Lung (tissue), 12 donors: ENCODE measurements around the gene NLE1. TPM values are rescaled to one million over a fixed set of nuclear protein-coding genes. Genes with fewer than 3 reads are reported as not detected.

ENCODE experiments used
- ATAC-seq: fragments of 200-7000 bp; cut with Tn5 transposase; one replicate; pipeline ENCODE4 v1.9.1; 2020; ENCODE audit warnings: moderate number of reproducible peaks; ENCODE audit not compliant: insufficient read depth, low FRiP score
- DNase-seq, 3 donors: peaks; one replicate each; pipeline ENCODE4 v3.0.0-alpha.2; 2013 to 2017
- H3K27ac ChIP-seq, 2 donors: one replicate each; pipeline ENCODE4 v1.5.1; 2013; ENCODE audit warnings: mild to moderate bottlenecking in 2 of 2, moderate library complexity in 2 of 2, control low read depth in 1 of 2, inconsistent platforms in 1 of 2, low read depth in 1 of 2, low read length in 1 of 2
- H3K27me3 ChIP-seq, 3 donors: one replicate each; pipeline ENCODE4 v1.5.1; 2013; ENCODE audit warnings: low read length in 2 of 3; ENCODE audit not compliant: control insufficient read depth in 3 of 3, insufficient read depth in 3 of 3
- H3K36me3 ChIP-seq, 4 donors: one replicate each; pipeline ENCODE4 v1.5.1; 2013; ENCODE audit warnings: low read length in 4 of 4, mild to moderate bottlenecking in 1 of 4, moderate library complexity in 1 of 4; ENCODE audit not compliant: control insufficient read depth in 4 of 4, insufficient read depth in 4 of 4
- H3K4me1 ChIP-seq, 5 donors: one replicate each; pipeline ENCODE4 v1.5.1; 2013; ENCODE audit warnings: low read length in 5 of 5, mild to moderate bottlenecking in 2 of 5, moderate library complexity in 1 of 5; ENCODE audit not compliant: control insufficient read depth in 5 of 5, insufficient read depth in 5 of 5
- H3K4me3 ChIP-seq: one replicate; pipeline ENCODE4 v1.5.1; 2013; ENCODE audit warnings: mild to moderate bottlenecking, control low read depth, moderate library complexity
- H3K9ac ChIP-seq, 2 donors: one replicate each; pipeline ENCODE4 v1.5.1; 2013; ENCODE audit warnings: low read length in 2 of 2, control low read depth in 1 of 2; ENCODE audit not compliant: insufficient read depth in 1 of 2
- H3K9me3 ChIP-seq, 4 donors: one replicate each; pipeline ENCODE4 v1.5.1; 2013; ENCODE audit warnings: low read length in 3 of 4, mild to moderate bottlenecking in 1 of 4, moderate library complexity in 1 of 4; ENCODE audit not compliant: control insufficient read depth in 4 of 4, insufficient read depth in 3 of 4
- WGBS, 2 donors: extraction: QIAGEN DNeasy Blood & Tissue Kit; methylation state at CpG; one replicate each; pipeline ENCODE4 v1.1.7; 2013; 5-methylcytosine and 5-hydroxymethylcytosine counted together
- polyA plus RNA-seq, 2 donors: library from polyadenylated mRNA; stranded (reverse); fragments of 200-250 nt; gene quantifications; one replicate each; pipeline ENCODE4 v1.2.1, GENCODE V29; 2013
- total RNA-seq, 2 donors: library from RNA; depleted of rRNA in 1 of 2; stranded (reverse); fragments of >200 nt in 1 of 2; gene quantifications; one replicate each; pipeline ENCODE4 v1.2.1, GENCODE V29; 2014 to 2021
- TF ChIP-seq, protein P1 (sequence below): IDR thresholded peaks from 2 replicates; pipeline ENCODE4 v1.5.1; 2012; ENCODE audit warnings: mild to moderate bottlenecking; ENCODE audit errors: control extremely low read depth, extremely low read depth
- donor health status: control.
- donor health status: control.
- donor health status: Bipolar disorder and iron deficiency.
- donor health status: healthy.
- donor health status: DM: yes; HTN: yes; CAD: no.

Gene NLE1
- total and polyA plus RNA-seq, 4 donors: 6.8 to 15.2 (median 9.2) TPM

DNA sequence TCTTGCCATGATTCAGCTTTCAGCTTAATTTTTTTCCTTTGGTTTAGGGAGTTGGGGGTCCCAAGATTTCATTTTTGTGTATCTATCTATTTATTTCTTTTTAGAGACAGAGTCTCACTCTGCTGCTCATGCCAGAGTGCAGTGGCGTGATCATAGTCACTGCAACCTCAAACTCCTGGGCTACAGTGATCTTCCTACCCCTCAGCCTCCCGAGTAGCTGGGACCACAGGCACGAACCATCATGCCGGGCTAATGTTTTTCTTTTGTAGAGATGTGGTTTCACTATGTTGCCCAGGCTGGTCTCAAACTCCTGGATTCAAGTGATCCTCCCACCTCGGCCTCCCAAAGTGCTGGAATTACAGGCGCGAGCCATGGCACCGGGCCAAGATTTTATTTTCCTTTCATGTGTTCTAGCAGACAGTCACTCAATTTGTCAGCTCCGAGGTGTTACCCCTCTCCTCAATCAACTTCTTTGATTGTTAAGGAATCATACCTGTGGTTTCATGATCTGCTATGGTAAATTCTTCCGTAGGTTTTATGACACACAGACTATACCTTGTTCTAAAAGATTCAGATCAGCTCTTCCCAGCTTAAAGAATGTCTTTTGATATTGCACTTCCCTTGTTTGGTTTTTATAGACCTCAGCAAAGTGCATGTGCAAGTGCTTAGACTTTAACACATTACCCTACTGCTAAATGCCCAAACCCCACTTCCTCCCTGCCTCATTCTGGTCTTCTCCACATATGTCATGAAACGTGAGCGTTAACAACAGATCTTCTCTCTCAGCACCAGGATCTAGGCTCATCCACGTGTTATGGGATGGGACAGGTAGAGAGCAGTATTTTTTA lies 18.5 kb upstream of the NLE1 start:
- no peak overlapping the region for H3K4me3 ChIP-seq
- ATAC-seq: no peak
- H3K9ac ChIP-seq: no peak overlapping the region
- DNase-seq: no peak
- H3K9me3 ChIP-seq: no peaks in the 10 kb centered on the region
- no peak overlapping the region for H3K27ac ChIP-seq
- peaks cover 0 to 8% (median 0%) of the 10 kb centered on the region in 5 donors for H3K4me1 ChIP-seq
- TF ChIP-seq, protein P1, sequence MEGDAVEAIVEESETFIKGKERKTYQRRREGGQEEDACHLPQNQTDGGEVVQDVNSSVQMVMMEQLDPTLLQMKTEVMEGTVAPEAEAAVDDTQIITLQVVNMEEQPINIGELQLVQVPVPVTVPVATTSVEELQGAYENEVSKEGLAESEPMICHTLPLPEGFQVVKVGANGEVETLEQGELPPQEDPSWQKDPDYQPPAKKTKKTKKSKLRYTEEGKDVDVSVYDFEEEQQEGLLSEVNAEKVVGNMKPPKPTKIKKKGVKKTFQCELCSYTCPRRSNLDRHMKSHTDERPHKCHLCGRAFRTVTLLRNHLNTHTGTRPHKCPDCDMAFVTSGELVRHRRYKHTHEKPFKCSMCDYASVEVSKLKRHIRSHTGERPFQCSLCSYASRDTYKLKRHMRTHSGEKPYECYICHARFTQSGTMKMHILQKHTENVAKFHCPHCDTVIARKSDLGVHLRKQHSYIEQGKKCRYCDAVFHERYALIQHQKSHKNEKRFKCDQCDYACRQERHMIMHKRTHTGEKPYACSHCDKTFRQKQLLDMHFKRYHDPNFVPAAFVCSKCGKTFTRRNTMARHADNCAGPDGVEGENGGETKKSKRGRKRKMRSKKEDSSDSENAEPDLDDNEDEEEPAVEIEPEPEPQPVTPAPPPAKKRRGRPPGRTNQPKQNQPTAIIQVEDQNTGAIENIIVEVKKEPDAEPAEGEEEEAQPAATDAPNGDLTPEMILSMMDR: no peak
- WGBS, 2 donors: 72 to 76% methylated on average over 13 of the region's 13 CpGs
- H3K36me3 ChIP-seq: no peaks in the 10 kb centered on the region
- peaks cover 0 to 9% (median 0%) of the 10 kb centered on the region in 3 donors for H3K27me3 ChIP-seq

DNA sequence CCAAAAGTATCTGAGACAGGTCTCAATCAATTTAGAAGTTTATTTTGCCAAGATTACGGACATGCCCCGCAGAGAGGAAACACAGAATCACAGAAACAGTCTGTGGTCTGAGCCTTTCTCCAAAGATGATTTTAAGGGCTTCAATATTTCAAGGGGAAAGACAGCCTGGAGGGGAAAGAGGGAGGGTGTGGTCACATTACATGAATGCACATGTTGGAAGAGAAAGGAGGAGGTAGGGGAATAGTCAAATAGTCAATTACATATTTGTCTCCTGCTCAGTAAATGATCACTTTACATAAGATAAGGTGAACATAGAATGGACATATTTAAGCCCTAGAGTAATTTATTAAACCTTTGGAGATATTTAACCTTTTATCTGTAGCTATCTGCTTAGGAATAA lies 17.8 kb upstream of the NLE1 start:
- Histone ChIP-seq H3K36me3 (no peaks in the 10 kb centered on the region), H3K4me1 (peaks cover 0 to 8% (median 0%) of the 10 kb centered on the region in 5 donors), H3K9me3 (no peaks in the 10 kb centered on the region), H3K4me3 (no peak overlapping the region), H3K9ac (no peak overlapping the region), H3K27me3 (peaks cover 0 to 9% (median 0%) of the 10 kb centered on the region in 3 donors), H3K27ac (no peak overlapping the region)
- DNase-seq (no peak), ATAC-seq (no peak)
- WGBS, 2 donors: 58 to 59% methylated on average over 2 of the region's 2 CpGs
- TF ChIP-seq, protein P1: no peak

DNA sequence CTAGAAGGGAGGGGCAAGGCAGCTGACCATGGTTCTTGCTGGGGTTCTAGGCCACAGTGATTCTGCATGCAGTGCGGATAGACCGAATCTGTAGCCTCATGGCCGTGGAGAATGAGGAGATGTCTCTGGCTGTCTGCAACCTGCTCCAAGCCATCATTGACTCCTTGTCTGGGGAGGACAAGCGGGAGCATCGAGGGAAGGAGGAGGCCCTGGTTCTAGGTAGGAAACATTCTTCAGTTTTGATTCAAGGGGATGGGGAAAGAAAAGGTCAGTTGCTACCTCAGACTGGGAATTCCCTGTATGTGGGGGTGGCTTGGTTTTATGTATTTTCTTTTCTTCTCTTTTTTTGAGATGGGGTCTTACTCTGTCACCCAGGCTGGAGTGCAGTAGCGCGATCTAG lies 13.1 kb upstream of the NLE1 start:
- TF ChIP-seq, protein P1: no peak
- Histone ChIP-seq H3K27me3 (peaks cover 0 to 11% (median 0%) of the 10 kb centered on the region in 3 donors), H3K4me3 (no peak overlapping the region), H3K4me1 (peaks cover 0 to 17% (median 0%) of the 10 kb centered on the region in 5 donors), H3K9ac (no peak overlapping the region), H3K36me3 (peaks cover 0 to 3% (median 0%) of the 10 kb centered on the region in 4 donors), H3K9me3 (no peaks in the 10 kb centered on the region), H3K27ac (no peak overlapping the region)
- WGBS, 2 donors: 95% methylated on average over 7 of the region's 7 CpGs
- no peak for DNase-seq
- ATAC-seq: no peak
